ENCODE data around the gene EMC8.

The EMC8 gene

GRCh38 chr16:85755929-85756768 is 43.2 kb downstream of the EMC8 start:
- H3K4me3 ChIP-seq: no peak overlapping the region
- H3K27ac ChIP-seq: no peak overlapping the region
- no peak for DNase-seq (ENCODE audit: low spot score)
- no peak for TF ChIP-seq CTCF (IDR thresholded peaks at IDR 0.05)

- no peak for DNase-seq (ENCODE audit: low spot score)
- no peak overlapping the region for H3K27ac ChIP-seq
- TF ChIP-seq CTCF (IDR thresholded peaks at IDR 0.05): no peak
- no peak overlapping the region for H3K4me3 ChIP-seq
Observed at GRCh38 chr16:85754413-85754812, 44.9 kb downstream of the EMC8 start.

- no peak for DNase-seq (ENCODE audit: low spot score)
- H3K4me3 ChIP-seq: no peak overlapping the region
- no peak for TF ChIP-seq CTCF (IDR thresholded peaks at IDR 0.05)
- no peak overlapping the region for H3K27ac ChIP-seq
Observed at GRCh38 chr16:85753976-85754375, 45.4 kb downstream of the EMC8 start.

- DNase-seq (ENCODE audit: low spot score): no peak
- no peak for TF ChIP-seq CTCF (IDR thresholded peaks at IDR 0.05)
- no peak overlapping the region for H3K4me3 ChIP-seq
- H3K27ac ChIP-seq: no peak overlapping the region
Observed at GRCh38 chr16:85753559-85753958, 45.8 kb downstream of the EMC8 start.

- no peak for TF ChIP-seq CTCF (IDR thresholded peaks at IDR 0.05)
- no peak for DNase-seq (ENCODE audit: low spot score)
- no peak overlapping the region for H3K4me3 ChIP-seq
- no peak overlapping the region for H3K27ac ChIP-seq
Observed at GRCh38 chr16:85752511-85753420, 46.6 kb downstream of the EMC8 start.

GRCh38 chr16:85751698-85752501 is 47.4 kb downstream of the EMC8 start:
- no peak overlapping the region for H3K4me3 ChIP-seq
- TF ChIP-seq CTCF (IDR thresholded peaks at IDR 0.05): no peak
- H3K27ac ChIP-seq: no peak overlapping the region
- DNase-seq (ENCODE audit: low spot score): no peak

Data from coronary artery (tissue), 2 donors.